Brain microvascular endothelial cell (primary cell): ENCODE measurements around the gene M6PR.
"Not testable (repeated sequence)": the region's sequence is repeated elsewhere in the genome, so short reads cannot be mapped to it uniquely, and the experiment has no call there.

Source experiments
- DNase-seq: peaks from one replicate; pipeline ENCODE4 v3.0.0-alpha.2; 2020
- H3K27ac ChIP-seq: fragments of 250-450 bp; sonication (Bioruptor Pico); 2 replicates; pipeline ENCODE4 v1.5.1; 2020; ENCODE audit warnings: mild to moderate bottlenecking, moderate library complexity
- H3K27me3 ChIP-seq: fragments of 250-450 bp; sonication (Bioruptor Pico); replicated peaks from 2 replicates; pipeline ENCODE4 v1.5.1; 2020; ENCODE audit warnings: mild to moderate bottlenecking
- H3K36me3 ChIP-seq: fragments of 250-450 bp; sonication (Bioruptor Pico); replicated peaks from 2 replicates; pipeline ENCODE4 v1.5.1; 2020; ENCODE audit warnings: mild to moderate bottlenecking
- H3K4me3 ChIP-seq: 2 replicates; pipeline ENCODE4 v1.5.1; 2011; ENCODE audit warnings: low read depth, mild to moderate bottlenecking, control low read depth, low read length, moderate library complexity
- in situ Hi-C: cut with HindIII; loops from 2 replicates; pipeline ENCODE4 v1.10.0; 2017; ENCODE audit warnings: low sequenced_read_pairs, low pct_ligation_motif_present
- TF ChIP-seq, protein P1 (sequence below): IDR thresholded peaks from 2 replicates; pipeline ENCODE4 v1.5.1; 2011; ENCODE audit warnings: low read depth, mild to moderate bottlenecking, moderate library complexity, low read length, control low read depth, inconsistent platforms; ENCODE audit errors: missing control alignments

The M6PR gene

GRCh38 chr12:8948701-8949341 lies 624 bp downstream of the M6PR start:
- DNase-seq, result peak; percentile 24
- peak overlapping the region; percentile 98 for H3K27ac ChIP-seq
- no peaks in the 10 kb centered on the region for H3K27me3 ChIP-seq
- H3K36me3 ChIP-seq, result peaks cover 13% of the 10 kb centered on the region
- H3K4me3 ChIP-seq, result peak overlapping the region; percentile 93
- in situ Hi-C loops, result no loop called here
- TF ChIP-seq, protein P1, sequence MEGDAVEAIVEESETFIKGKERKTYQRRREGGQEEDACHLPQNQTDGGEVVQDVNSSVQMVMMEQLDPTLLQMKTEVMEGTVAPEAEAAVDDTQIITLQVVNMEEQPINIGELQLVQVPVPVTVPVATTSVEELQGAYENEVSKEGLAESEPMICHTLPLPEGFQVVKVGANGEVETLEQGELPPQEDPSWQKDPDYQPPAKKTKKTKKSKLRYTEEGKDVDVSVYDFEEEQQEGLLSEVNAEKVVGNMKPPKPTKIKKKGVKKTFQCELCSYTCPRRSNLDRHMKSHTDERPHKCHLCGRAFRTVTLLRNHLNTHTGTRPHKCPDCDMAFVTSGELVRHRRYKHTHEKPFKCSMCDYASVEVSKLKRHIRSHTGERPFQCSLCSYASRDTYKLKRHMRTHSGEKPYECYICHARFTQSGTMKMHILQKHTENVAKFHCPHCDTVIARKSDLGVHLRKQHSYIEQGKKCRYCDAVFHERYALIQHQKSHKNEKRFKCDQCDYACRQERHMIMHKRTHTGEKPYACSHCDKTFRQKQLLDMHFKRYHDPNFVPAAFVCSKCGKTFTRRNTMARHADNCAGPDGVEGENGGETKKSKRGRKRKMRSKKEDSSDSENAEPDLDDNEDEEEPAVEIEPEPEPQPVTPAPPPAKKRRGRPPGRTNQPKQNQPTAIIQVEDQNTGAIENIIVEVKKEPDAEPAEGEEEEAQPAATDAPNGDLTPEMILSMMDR, result no peak

GRCh38 chr12:8947737-8948136 lies 1.7 kb downstream of the M6PR start:
- Histone ChIP-seq H3K27ac (no peak overlapping the region), H3K4me3 (no peak overlapping the region)

GRCh38 chr12:8946733-8947132 lies 2.7 kb downstream of the M6PR start:
- in situ Hi-C loops, result no loop called here
- no peak for DNase-seq
- no peaks in the 10 kb centered on the region for H3K27me3 ChIP-seq
- H3K27ac ChIP-seq, result no peak overlapping the region
- TF ChIP-seq, protein P1, result no peak
- peaks cover 34% of the 10 kb centered on the region for H3K36me3 ChIP-seq
- no peak overlapping the region for H3K4me3 ChIP-seq

More at GRCh38 chr12:8947737-8948136, 1.7 kb downstream of the M6PR start:
- TF ChIP-seq, protein P1, result no peak
- peaks cover 24% of the 10 kb centered on the region for H3K36me3 ChIP-seq
- in situ Hi-C loops, result no loop called here
- DNase-seq, result no peak
- H3K27me3 ChIP-seq, result no peaks in the 10 kb centered on the region

DNA sequence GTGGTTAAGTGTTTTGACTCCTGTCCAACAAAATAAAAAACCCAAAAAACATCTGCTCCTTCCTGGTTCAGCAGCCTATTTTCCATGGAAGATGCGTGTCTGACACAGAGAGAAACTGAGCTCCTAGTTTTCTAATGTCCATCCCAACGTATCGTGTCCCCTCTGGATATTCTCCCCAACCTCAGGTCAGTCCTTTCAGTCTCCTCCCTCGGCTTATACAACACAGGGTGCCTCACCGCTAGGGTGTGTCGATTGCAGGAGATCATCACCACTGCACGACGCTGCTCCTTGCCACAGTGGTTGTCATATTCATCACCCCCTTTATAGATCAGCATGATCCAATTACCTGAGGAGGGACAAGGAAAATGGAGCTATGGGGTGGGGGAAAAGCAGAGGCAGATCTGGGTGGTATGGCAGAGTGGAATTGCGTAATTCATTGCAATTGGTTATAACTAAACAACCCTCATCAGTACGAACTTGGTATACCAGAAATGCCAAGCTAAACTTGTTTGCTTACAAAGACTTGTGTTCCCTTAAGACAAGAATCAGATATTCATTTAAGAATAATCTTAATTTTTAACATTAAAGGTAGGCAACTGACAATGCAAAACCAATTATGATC lies 5.8 kb downstream of the M6PR start:
- in situ Hi-C loops, result no loop called here
- H3K4me3 ChIP-seq, result no peak overlapping the region
- no peaks in the 10 kb centered on the region for H3K27me3 ChIP-seq
- TF ChIP-seq, protein P1, result no peak
- no peak for DNase-seq
- H3K27ac ChIP-seq, result no peak overlapping the region
- H3K36me3 ChIP-seq, result peaks cover 39% of the 10 kb centered on the region

DNA sequence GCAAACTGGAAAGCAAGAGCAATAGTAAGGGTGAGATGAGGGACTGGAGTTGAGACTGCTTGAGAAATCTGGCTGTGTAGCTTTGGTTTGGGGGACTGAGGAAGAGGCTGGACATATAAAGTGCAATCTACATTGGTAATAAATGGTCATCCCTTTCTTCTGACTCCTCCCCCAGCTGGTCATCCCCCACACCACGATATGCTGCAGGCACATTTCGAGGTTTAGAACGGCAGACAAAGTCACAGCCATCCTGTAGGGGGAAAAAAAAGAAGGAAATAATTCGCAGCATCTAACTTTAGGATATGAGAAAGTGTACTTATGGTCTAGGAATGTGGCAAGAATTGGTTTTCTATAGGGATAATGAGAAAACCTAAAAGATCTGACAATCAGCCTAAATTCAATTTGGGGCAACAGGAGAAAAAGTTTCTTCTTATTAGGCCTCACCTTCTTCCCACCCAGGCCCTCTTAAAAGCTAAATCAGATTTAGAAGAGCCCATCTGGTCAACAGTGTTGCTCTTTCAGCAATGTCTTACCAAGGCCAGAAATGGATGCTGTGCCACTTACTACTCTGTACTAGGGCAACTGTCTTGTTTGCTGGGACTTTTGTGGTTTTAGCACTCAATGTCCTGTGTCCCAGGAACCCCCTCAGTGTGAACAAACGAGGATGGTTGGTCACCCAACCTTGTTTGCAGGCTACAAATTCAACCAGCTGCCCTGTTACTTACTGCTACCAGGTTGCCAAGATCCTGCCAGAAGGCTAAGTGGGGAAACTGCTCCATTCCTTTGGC lies 7.6 kb downstream of the M6PR start:
- Histone ChIP-seq H3K4me3 (no peak overlapping the region), H3K27me3 (no peaks in the 10 kb centered on the region), H3K27ac (no peak overlapping the region), H3K36me3 (peaks cover 43% of the 10 kb centered on the region)
- in situ Hi-C loops, result no loop called here
- TF ChIP-seq, protein P1, result no peak
- DNase-seq, result no peak

GRCh38 chr12:8937842-8938442 lies 11.5 kb downstream of the M6PR start:
- H3K27me3 ChIP-seq, DNase-seq, H3K4me3 ChIP-seq, in situ Hi-C loops, H3K27ac ChIP-seq: not testable (repeated sequence)
- peaks cover 29% of the 10 kb centered on the region for H3K36me3 ChIP-seq
